ENCODE measurements around the gene PDGFC. TPM values are rescaled to one million over a fixed set of nuclear protein-coding genes. Genes with fewer than 3 reads are reported as not detected.

The PDGFC gene
- total RNA-seq, 1 donor = 145 TPM

- peaks cover 9% of the 10 kb centered on the region for H3K36me3 ChIP-seq (ENCODE audit: insufficient read depth, low read length)
- no peak overlapping the region for H3K27ac ChIP-seq (ENCODE audit: low read depth, low read length)
- peaks cover 17% of the 10 kb centered on the region for H4K20me1 ChIP-seq (ENCODE audit: insufficient read depth, low read length)
- no peaks in the 10 kb centered on the region for H3K9me3 ChIP-seq (ENCODE audit: low read depth, low read length)
- no peak overlapping the region for H3K4me3 ChIP-seq (ENCODE audit: insufficient read depth, low read length)
- peaks cover 99% of the 10 kb centered on the region for H3K79me2 ChIP-seq (ENCODE audit: insufficient read depth, low read length)
- peaks cover 54% of the 10 kb centered on the region for H3K4me1 ChIP-seq (ENCODE audit: insufficient read depth, low read length)
- H3K4me2 ChIP-seq (ENCODE audit: insufficient read depth, low read length) = no peak overlapping the region
- H3K27me3 ChIP-seq (ENCODE audit: insufficient read depth, low read length) = no peaks in the 10 kb centered on the region
- no peak overlapping the region for H2AFZ ChIP-seq (ENCODE audit: low read length)
- TF ChIP-seq CTCF (IDR thresholded peaks at IDR 0.05; ENCODE audit: extremely low read depth, low read depth, low read length) = no peak
- no peak for DNase-seq (ENCODE audit: insufficient read length, low spot score, missing footprints)
Measured at GRCh38 chr4:156957556-156957955, 14.0 kb downstream of the PDGFC start.

DNA sequence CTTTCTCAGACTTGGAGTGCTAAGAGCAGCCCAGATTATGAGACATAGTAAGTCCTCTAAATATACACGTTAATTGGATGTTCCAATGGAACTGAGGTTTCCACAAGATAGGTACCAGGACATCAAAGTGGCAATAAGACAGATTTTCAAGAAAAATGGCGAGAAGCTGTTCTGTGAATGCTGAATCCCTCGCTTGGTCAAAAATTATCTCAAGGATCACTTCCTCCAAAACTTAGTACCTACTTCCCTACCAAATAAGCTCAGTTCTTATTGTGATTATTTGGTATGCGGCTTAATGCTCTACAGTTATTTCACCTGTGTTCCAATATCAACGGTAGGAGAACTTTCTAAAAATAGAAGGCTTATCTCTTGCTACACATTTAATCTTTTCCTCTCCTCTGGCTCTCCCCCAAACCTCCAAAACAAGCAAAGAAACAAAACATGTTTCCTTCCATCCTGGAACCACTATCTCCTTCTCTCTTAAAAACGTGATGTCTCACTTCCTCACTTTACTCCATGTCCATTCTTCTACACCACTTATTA, 14.7 kb downstream of the PDGFC start:
- no peaks in the 10 kb centered on the region for H3K9me3 ChIP-seq (ENCODE audit: low read depth, low read length)
- no peak for TF ChIP-seq CTCF (IDR thresholded peaks at IDR 0.05; ENCODE audit: extremely low read depth, low read depth, low read length)
- H3K36me3 ChIP-seq (ENCODE audit: insufficient read depth, low read length) = peaks cover 8% of the 10 kb centered on the region
- H4K20me1 ChIP-seq (ENCODE audit: insufficient read depth, low read length) = peaks cover 14% of the 10 kb centered on the region
- H3K27me3 ChIP-seq (ENCODE audit: insufficient read depth, low read length) = no peaks in the 10 kb centered on the region
- H3K4me1 ChIP-seq (ENCODE audit: insufficient read depth, low read length) = peaks cover 54% of the 10 kb centered on the region
- H2AFZ ChIP-seq (ENCODE audit: low read length) = no peak overlapping the region
- no peak for DNase-seq (ENCODE audit: insufficient read length, low spot score, missing footprints)
- no peak overlapping the region for H3K27ac ChIP-seq (ENCODE audit: low read depth, low read length)
- H3K79me2 ChIP-seq (ENCODE audit: insufficient read depth, low read length) = peaks cover 99% of the 10 kb centered on the region
- no peak overlapping the region for H3K4me3 ChIP-seq (ENCODE audit: insufficient read depth, low read length)
- H3K4me2 ChIP-seq (ENCODE audit: insufficient read depth, low read length) = no peak overlapping the region

GRCh38 chr4:156956359-156956758, 15.2 kb downstream of the PDGFC start:
- Histone ChIP-seq H3K9me3 (ENCODE audit: low read depth, low read length) (no peaks in the 10 kb centered on the region), H3K79me2 (ENCODE audit: insufficient read depth, low read length) (peaks cover 99% of the 10 kb centered on the region), H3K4me3 (ENCODE audit: insufficient read depth, low read length) (no peak overlapping the region), H3K36me3 (ENCODE audit: insufficient read depth, low read length) (peaks cover 5% of the 10 kb centered on the region), H4K20me1 (ENCODE audit: insufficient read depth, low read length) (peaks cover 15% of the 10 kb centered on the region), H2AFZ (ENCODE audit: low read length) (no peak overlapping the region), H3K27ac (ENCODE audit: low read depth, low read length) (no peak overlapping the region), H3K4me2 (ENCODE audit: insufficient read depth, low read length) (no peak overlapping the region), H3K27me3 (ENCODE audit: insufficient read depth, low read length) (no peaks in the 10 kb centered on the region), H3K4me1 (ENCODE audit: insufficient read depth, low read length) (peaks cover 54% of the 10 kb centered on the region)
- DNase-seq (ENCODE audit: insufficient read length, low spot score, missing footprints) = no peak
- no peak for TF ChIP-seq CTCF (IDR thresholded peaks at IDR 0.05; ENCODE audit: extremely low read depth, low read depth, low read length)

- H3K9me3 ChIP-seq (ENCODE audit: low read depth, low read length) = no peaks in the 10 kb centered on the region
- H3K79me2 ChIP-seq (ENCODE audit: insufficient read depth, low read length) = peaks cover 100% of the 10 kb centered on the region
- H3K27me3 ChIP-seq (ENCODE audit: insufficient read depth, low read length) = no peaks in the 10 kb centered on the region
- peaks cover 57% of the 10 kb centered on the region for H3K4me1 ChIP-seq (ENCODE audit: insufficient read depth, low read length)
- H2AFZ ChIP-seq (ENCODE audit: low read length) = no peak overlapping the region
- DNase-seq (ENCODE audit: insufficient read length, low spot score, missing footprints) = no peak
- peaks cover 5% of the 10 kb centered on the region for H3K36me3 ChIP-seq (ENCODE audit: insufficient read depth, low read length)
- TF ChIP-seq CTCF (IDR thresholded peaks at IDR 0.05; ENCODE audit: extremely low read depth, low read depth, low read length) = no peak
- peak overlapping the region; percentile 2 for H3K4me2 ChIP-seq (ENCODE audit: insufficient read depth, low read length)
- H3K4me3 ChIP-seq (ENCODE audit: insufficient read depth, low read length) = no peak overlapping the region
- H3K27ac ChIP-seq (ENCODE audit: low read depth, low read length) = no peak overlapping the region
- peaks cover 19% of the 10 kb centered on the region for H4K20me1 ChIP-seq (ENCODE audit: insufficient read depth, low read length)
Measured at GRCh38 chr4:156954587-156954986, 17.0 kb downstream of the PDGFC start.
